SK-N-SH (cell line): ENCODE results near the gene TCEA3. TPM values are rescaled to one million over a fixed set of nuclear protein-coding genes. Genes with fewer than 3 reads are reported as not detected.

Experiments used
- CTCF ChIA-PET: fragments of 300-600, 350-600 bp; formaldehyde crosslinking; extraction: SDS; loops from one replicate; lab custom pipeline; 2021; lab: Yijun Ruan, JAX
- POLR2A ChIA-PET: fragments of 350-600 bp; sonication (Branson Sonifier 250); formaldehyde crosslinking; extraction: SDS; loops from one replicate; lab custom pipeline; 2020; ENCODE audit warnings: antibody characterized with exemption, inconsistent platforms; lab: Yijun Ruan, JAX
- DNase-seq: peaks from one replicate; pipeline ENCODE4 v3.0.0; 2012
- H2AFZ ChIP-seq: fragments of 200-600 bp; sonication (generic); 2 replicates; pipeline ENCODE4 v1.8.1; 2016; ENCODE audit warnings: antibody characterized with exemption, mild to moderate bottlenecking, low read depth
- H3F3A ChIP-seq: fragments of 200-600 bp; sonication (generic); replicated peaks from 2 replicates; pipeline ENCODE3; 2016; ENCODE audit warnings: antibody characterized with exemption, mild to moderate bottlenecking; ENCODE audit not compliant: insufficient read depth
- H3K27ac ChIP-seq, 2 experiments: fragments of 200-500 bp in 1 of 2; fragments of 200-600 bp in 1 of 2; sonication (Bioruptor generic) in 1 of 2; sonication (generic), shearing (Covaris generic) in 1 of 2; 2 replicates each; pipeline versions ENCODE4 v1.5.1 to v1.6.1; 2014 to 2016; ENCODE audit warnings: low read depth in 2 of 2, inconsistent platforms in 1 of 2, low read length in 1 of 2, mild to moderate bottlenecking in 1 of 2, mixed read lengths in 1 of 2
- H3K27me3 ChIP-seq: fragments of 200-600 bp; sonication (generic), shearing (Covaris generic); 2 replicates; pipeline ENCODE4 v1.6.1; 2016; ENCODE audit warnings: mixed run types; ENCODE audit not compliant: insufficient read depth
- H3K36me3 ChIP-seq, 2 experiments: fragments of 200-500 bp in 1 of 2; fragments of 200-600 bp in 1 of 2; sonication (Bioruptor generic) in 1 of 2; sonication (generic) in 1 of 2; replicated peaks in 1 of 2; 2 replicates each; pipeline versions ENCODE3 to v1.5.1; 2014 to 2016; ENCODE audit warnings: low read length in 1 of 2, mild to moderate bottlenecking in 1 of 2; ENCODE audit not compliant: insufficient read depth in 2 of 2, control insufficient read depth in 1 of 2
- H3K4me1 ChIP-seq, 2 experiments: fragments of 200-500 bp in 1 of 2; fragments of 200-600 bp in 1 of 2; sonication (Bioruptor generic) in 1 of 2; sonication (generic), shearing (Covaris generic) in 1 of 2; 2 replicates each; pipeline versions ENCODE4 v1.5.1 to v1.6.1; 2014 to 2016; ENCODE audit warnings: low read depth in 1 of 2, low read length in 1 of 2, mixed run types in 1 of 2; ENCODE audit not compliant: insufficient read depth in 2 of 2, control insufficient read depth in 1 of 2
- H3K4me2 ChIP-seq: fragments of 200-600 bp; sonication (generic), shearing (Covaris generic); 2 replicates; pipeline ENCODE4 v1.6.1; 2017; ENCODE audit warnings: mixed run types
- H3K4me3 ChIP-seq, 2 experiments: fragments of 200-500 bp in 1 of 2; fragments of 200-600 bp in 1 of 2; sonication (Bioruptor generic) in 1 of 2; sonication (generic), shearing (Covaris generic) in 1 of 2; 2 replicates each; pipeline versions ENCODE4 v1.5.1 to v1.8.1; 2014 to 2016; ENCODE audit warnings: low read depth in 2 of 2, inconsistent platforms in 1 of 2, low read length in 1 of 2, mild to moderate bottlenecking in 1 of 2, mixed read lengths in 1 of 2, moderate library complexity in 1 of 2
- H3K79me2 ChIP-seq: fragments of 200-600 bp; sonication (generic); 2 replicates; pipeline ENCODE4 v1.8.1; 2017; ENCODE audit warnings: mild to moderate bottlenecking; ENCODE audit not compliant: insufficient read depth
- H3K9ac ChIP-seq: fragments of 200-600 bp; sonication (generic); 2 replicates; pipeline ENCODE4 v1.6.1; 2017; ENCODE audit warnings: mixed run types
- H3K9me2 ChIP-seq: fragments of 200-600 bp; sonication (generic); 2 replicates; pipeline ENCODE4 v1.6.1; 2017; ENCODE audit warnings: mixed run types
- H3K9me3 ChIP-seq: fragments of 200-600 bp; sonication (generic); 2 replicates; pipeline ENCODE4 v1.6.1; 2017; ENCODE audit warnings: mixed run types, mild to moderate bottlenecking, moderate library complexity
- H4K20me1 ChIP-seq: fragments of 200-600 bp; sonication (generic); 2 replicates; pipeline ENCODE4 v1.6.1; 2017; ENCODE audit warnings: mild to moderate bottlenecking, mixed run types; ENCODE audit not compliant: insufficient read depth
- CHD2 ChIP-seq: fragments of 150-350 bp; IDR thresholded peaks from 2 replicates; pipeline ENCODE4 v1.6.1; 2018; ENCODE audit warnings: low read length; ENCODE audit not compliant: partially characterized antibody
- CTCF ChIP-seq: fragments of 200-600 bp; sonication (generic); IDR thresholded peaks from 2 replicates; pipeline ENCODE4 v1.6.1; 2017; ENCODE audit warnings: antibody characterized with exemption, mild to moderate bottlenecking, moderate library complexity
- ELF1 ChIP-seq: IDR thresholded peaks from 2 replicates; pipeline ENCODE4 v1.4.0; 2012
- EP300 ChIP-seq, 2 experiments: IDR thresholded peaks; 2 replicates each; pipeline versions ENCODE4 v1.4.0 to v1.6.1; 2012; ENCODE audit warnings: borderline replicate concordance in 1 of 2, low read depth in 1 of 2, low read length in 1 of 2
- EZH2phosphoT487 ChIP-seq: fragments of 200-600 bp; sonication (generic); IDR thresholded peaks from 2 replicates; pipeline ENCODE4 v1.6.1; 2017; ENCODE audit warnings: low read depth, mixed run types, mild to moderate bottlenecking, antibody characterized with exemption, moderate library complexity, borderline replicate concordance
- FOSL2 ChIP-seq: IDR thresholded peaks from 2 replicates; pipeline ENCODE4 v1.4.0; 2012; ENCODE audit warnings: low read depth, mild to moderate bottlenecking, moderate library complexity, borderline replicate concordance
- IRF3 ChIP-seq: fragments of 150-350 bp; IDR thresholded peaks from 2 replicates; pipeline ENCODE4 v1.6.1; 2016; ENCODE audit warnings: mild to moderate bottlenecking, low read depth, low read length
- MAX ChIP-seq: IDR thresholded peaks from 2 replicates; pipeline ENCODE4 v1.4.0; 2012; ENCODE audit warnings: low read depth
- MXI1 ChIP-seq: IDR thresholded peaks from 2 replicates; pipeline ENCODE4 v1.6.1; 2012; ENCODE audit warnings: mild to moderate bottlenecking, low read depth, low read length, improper control_type of control experiment
- NFIC ChIP-seq: IDR thresholded peaks from 2 replicates; pipeline ENCODE4 v1.4.0; 2012; ENCODE audit warnings: borderline replicate concordance
- PBX3 ChIP-seq: IDR thresholded peaks from 2 replicates; pipeline ENCODE4; 2012
- REST ChIP-seq: IDR thresholded peaks from 2 replicates; pipeline ENCODE4 v1.6.1; 2012; ENCODE audit warnings: mild to moderate bottlenecking, low read depth, low read length, moderate library complexity
- RFX5 ChIP-seq: IDR thresholded peaks from 2 replicates; pipeline ENCODE4 v1.6.1; 2012; ENCODE audit warnings: mild to moderate bottlenecking, improper control_type of control experiment, low read length
- SMC3 ChIP-seq: IDR thresholded peaks from 2 replicates; pipeline ENCODE4 v1.6.1; 2012; ENCODE audit warnings: low read depth, low read length, improper control_type of control experiment
- TAF1 ChIP-seq: IDR thresholded peaks from 2 replicates; pipeline ENCODE4 v1.6.1; 2012; ENCODE audit warnings: low read depth, mild to moderate bottlenecking, low read length, moderate library complexity, borderline replicate concordance
- TCF12 ChIP-seq: IDR thresholded peaks from 2 replicates; pipeline ENCODE4 v1.4.0; 2012
- USF2 ChIP-seq: fragments of 150-350 bp; IDR thresholded peaks from 2 replicates; pipeline ENCODE4 v1.6.1; 2017; ENCODE audit warnings: antibody characterized with exemption, low read length, low read depth, borderline replicate concordance
- YY1 ChIP-seq: IDR thresholded peaks from 2 replicates; pipeline ENCODE4 v1.4.0; 2012; ENCODE audit warnings: low read depth, mild to moderate bottlenecking
- WGBS: methylation state at CpG from one replicate; pipeline ENCODE4 v1.1.6; 2017; ENCODE audit warnings: low lambda C conversion rate; 5-methylcytosine and 5-hydroxymethylcytosine counted together
- polyA plus RNA-seq, 3 experiments: library from polyadenylated mRNA; depleted of rRNA; stranded (reverse); fragments of >200 nt; gene quantifications; 2 replicates each; pipeline ENCODE4 v1.2.3, GENCODE V29; 2012

The TCEA3 gene
- polyA plus RNA-seq, 1 of the 3 experiments (the other 2 are of a cell fraction), result 1.1 TPM

- ChIA-PET POLR2A (no interaction called here), CTCF (interaction anchor here (0.9 to 5.1 kb wide), 3 partner anchors 12 to 62 kb away, joined by 3 to 25 read pairs (median 13); no protein-coding TSS in a partner anchor)
- no peaks in the 10 kb centered on the region for H3K9me3 ChIP-seq
- no peak overlapping the region for H2AFZ ChIP-seq
- peak overlapping the region; percentile 98 for H3K9ac ChIP-seq
- H3K36me3 ChIP-seq, result peaks cover 26 to 42% of the 10 kb centered on the region in 2 experiments
- peak overlapping the region; percentile 73 to 95 for H3K4me3 ChIP-seq
- peaks cover 46% of the 10 kb centered on the region for H3F3A ChIP-seq
- TF ChIP-seq MAX (no peak), NFIC (no peak), USF2 (no peak), EZH2phosphoT487 (no peak), YY1 (no peak), CHD2 (no peak), IRF3 (no peak), ELF1 (no peak), TCF12 (no peak), PBX3 (no peak), REST (no peak), EP300 (IDR thresholded peaks at IDR 0.05; ENCODE audit: borderline replicate concordance in 1 of 2, low read depth in 1 of 2, low read length in 1 of 2) (no peak), TAF1 (no peak), RFX5 (no peak), FOSL2 (no peak), CTCF (no peak), MXI1 (no peak), SMC3 (no peak)
- peaks cover 5 to 18% of the 10 kb centered on the region in 2 experiments; a peak in 3 of 4 replicates for H3K4me1 ChIP-seq
- peaks cover 62% of the 10 kb centered on the region for H4K20me1 ChIP-seq
- whole genome bisulfite sequencing, result 6% methylated on average over 10 of the region's 10 CpGs
- peak overlapping the region; percentile 25 to 98 for H3K27ac ChIP-seq
- H3K27me3 ChIP-seq, result no peaks in the 10 kb centered on the region
- H3K9me2 ChIP-seq, result no peaks in the 10 kb centered on the region
- peaks cover 72% of the 10 kb centered on the region for H3K79me2 ChIP-seq
- H3K4me2 ChIP-seq, result peak overlapping the region; percentile 82
- no peak for DNase-seq
Observed at GRCh38 chr1:23341931-23342692, 82.4 kb downstream of the TCEA3 start.
